ENCODE measurements around the gene DISC1.
"Not testable (repeated sequence)": the region's sequence is repeated elsewhere in the genome, so short reads cannot be mapped to it uniquely, and the experiment has no call there.

Gene DISC1

GRCh38 chr1:231626535-231626950 is at the start of gene DISC1:
Gene DISC1, plus strand, starts transcription at chr1:231626790. Its CDS starts 78 bp downstream, at chr1:231626868.
- peak; percentile 54 for DNase-seq

- DNase-seq, result no peak
Measured at GRCh38 chr1:231576804-231577718, 49.5 kb upstream of the DISC1 start.

- DNase-seq, result no peak
Measured at GRCh38 chr1:231580874-231581273, 45.7 kb upstream of the DISC1 start.

GRCh38 chr1:231581859-231582258 is 44.7 kb upstream of the DISC1 start:
- DNase-seq, result no peak

GRCh38 chr1:231583376-231583775 is 43.2 kb upstream of the DISC1 start:
- no peak for DNase-seq

- DNase-seq, result no peak
Measured at GRCh38 chr1:231584117-231584516, 42.5 kb upstream of the DISC1 start.

- DNase-seq, result no peak
Measured at GRCh38 chr1:231584921-231585320, 41.7 kb upstream of the DISC1 start.

- peak; percentile 29 for DNase-seq
Measured at GRCh38 chr1:231590453-231591198, 36.0 kb upstream of the DISC1 start.

GRCh38 chr1:231591466-231591865 is 35.1 kb upstream of the DISC1 start:
- no peak for DNase-seq

- DNase-seq, result no peak
Measured at GRCh38 chr1:231592809-231593208, 33.8 kb upstream of the DISC1 start.

- DNase-seq, result not testable (repeated sequence)
Measured at GRCh38 chr1:231593264-231593663, 33.3 kb upstream of the DISC1 start.

- no peak for DNase-seq
Measured at GRCh38 chr1:231594123-231594522, 32.5 kb upstream of the DISC1 start.

GRCh38 chr1:231594749-231595148 is 31.8 kb upstream of the DISC1 start:
- DNase-seq, result no peak

GRCh38 chr1:231596337-231596791 is 30.2 kb upstream of the DISC1 start:
- DNase-seq, result no peak

- DNase-seq, result no peak
Measured at GRCh38 chr1:231597971-231598370, 28.6 kb upstream of the DISC1 start.

GRCh38 chr1:231600458-231600976 is 26.1 kb upstream of the DISC1 start:
- no peak for DNase-seq

- DNase-seq, result no peak
Measured at GRCh38 chr1:231601824-231602672, 24.5 kb upstream of the DISC1 start.

GRCh38 chr1:231602673-231602984 is 24.0 kb upstream of the DISC1 start:
- no peak for DNase-seq

- peak; percentile 23 for DNase-seq
Measured at GRCh38 chr1:231603598-231604275, 22.9 kb upstream of the DISC1 start.

- DNase-seq, result no peak
Measured at GRCh38 chr1:231604276-231604621, 22.3 kb upstream of the DISC1 start.

- no peak for DNase-seq
Measured at GRCh38 chr1:231605149-231606100, 21.2 kb upstream of the DISC1 start.

All from activated CD8-positive, alpha-beta memory T cell treated with anti-CD3 and anti-CD28 coated beads, Interleukin-2, amount 50 U/mL, for 4 hours (primary cell).